ENCODE results near the gene CDHR3. TPM values are rescaled to one million over a fixed set of nuclear protein-coding genes. Genes with fewer than 3 reads are reported as not detected.

The CDHR3 gene
- total RNA-seq, 1 experiment from 2014 or later, result 4.0 TPM

GRCh38 chr7:106076537-106076936 is 113.5 kb downstream of the CDHR3 start:
- intact Hi-C loops (cut with micrococcal nuclease; ENCODE audit: unreplicated experiment), result no loop called here
- no peaks in the 10 kb centered on the region for H3K27me3 Mint-ChIP-seq (ENCODE audit: unreplicated experiment)
- H3K27ac Mint-ChIP-seq (ENCODE audit: unreplicated experiment), result no peak overlapping the region
- DNase-seq, result no peak
- CTCF ChIA-PET, result no interaction called here
- TF ChIP-seq CTCF (IDR thresholded peaks at IDR 0.05; ENCODE audit: unreplicated experiment), result no peak
- no TSS peak for BruUV-seq (replicated peaks)
- no peak overlapping the region for H3K4me3 Mint-ChIP-seq (ENCODE audit: low read depth, unreplicated experiment)
- H3K9me3 Mint-ChIP-seq (ENCODE audit: low read depth, unreplicated experiment), result no peaks in the 10 kb centered on the region
- H3K36me3 Mint-ChIP-seq (ENCODE audit: insufficient read depth, unreplicated experiment), result no peaks in the 10 kb centered on the region
- H3K4me1 Mint-ChIP-seq (ENCODE audit: low read depth, unreplicated experiment), result peaks cover 13% of the 10 kb centered on the region

- intact Hi-C loops (cut with micrococcal nuclease; ENCODE audit: unreplicated experiment), result no loop called here
- Mint-ChIP-seq H3K4me3 (ENCODE audit: low read depth, unreplicated experiment) (no peak overlapping the region), H3K4me1 (ENCODE audit: low read depth, unreplicated experiment) (no peaks in the 10 kb centered on the region), H3K27ac (ENCODE audit: unreplicated experiment) (no peak overlapping the region), H3K9me3 (ENCODE audit: low read depth, unreplicated experiment) (peaks cover under 1% of the 10 kb centered on the region), H3K27me3 (ENCODE audit: unreplicated experiment) (no peaks in the 10 kb centered on the region), H3K36me3 (ENCODE audit: insufficient read depth, unreplicated experiment) (no peaks in the 10 kb centered on the region)
- no peak for DNase-seq
- CTCF ChIA-PET, result interaction anchor here (1.5 kb wide), 1 partner anchor 9 kb away, joined by 4 read pairs; no protein-coding TSS in a partner anchor
- TF ChIP-seq CTCF (IDR thresholded peaks at IDR 0.05; ENCODE audit: unreplicated experiment), result no peak
- BruUV-seq (replicated peaks), result no TSS peak
These were observed 117.4 kb downstream of the CDHR3 start for GRCh38 chr7:106080300-106080987.

- TF ChIP-seq CTCF (IDR thresholded peaks at IDR 0.05; ENCODE audit: unreplicated experiment), result no peak
- H3K27me3 Mint-ChIP-seq (ENCODE audit: unreplicated experiment), result no peaks in the 10 kb centered on the region
- H3K4me3 Mint-ChIP-seq (ENCODE audit: low read depth, unreplicated experiment), result no peak overlapping the region
- no peak for DNase-seq
- H3K9me3 Mint-ChIP-seq (ENCODE audit: low read depth, unreplicated experiment), result peaks cover 3% of the 10 kb centered on the region
- BruUV-seq (replicated peaks), result no TSS peak
- no peaks in the 10 kb centered on the region for H3K36me3 Mint-ChIP-seq (ENCODE audit: insufficient read depth, unreplicated experiment)
- intact Hi-C loops (cut with micrococcal nuclease; ENCODE audit: unreplicated experiment), result no loop called here
- no peak overlapping the region for H3K27ac Mint-ChIP-seq (ENCODE audit: unreplicated experiment)
- CTCF ChIA-PET, result no interaction called here
- H3K4me1 Mint-ChIP-seq (ENCODE audit: low read depth, unreplicated experiment), result no peaks in the 10 kb centered on the region
These were observed 119.2 kb downstream of the CDHR3 start for GRCh38 chr7:106082087-106082854.

Other genes with a start within 250 kb of the CDHR3 start
- gene ATXN7L1, start 86.7 kb upstream of the CDHR3 start, total RNA-seq (2022), result 11.7 and 12.0 TPM in 2 replicates
- gene SYPL1, start 149.0 kb downstream of the CDHR3 start, total RNA-seq (2022), result 76.1 and 88.3 TPM in 2 replicates